ENCODE results near the gene GAL3ST2. TPM values are rescaled to one million over a fixed set of nuclear protein-coding genes. Genes with fewer than 3 reads are reported as not detected.

GAL3ST2 gene
- total RNA-seq, 1 donor from 2014 or later: 0.42 TPM

DNA sequence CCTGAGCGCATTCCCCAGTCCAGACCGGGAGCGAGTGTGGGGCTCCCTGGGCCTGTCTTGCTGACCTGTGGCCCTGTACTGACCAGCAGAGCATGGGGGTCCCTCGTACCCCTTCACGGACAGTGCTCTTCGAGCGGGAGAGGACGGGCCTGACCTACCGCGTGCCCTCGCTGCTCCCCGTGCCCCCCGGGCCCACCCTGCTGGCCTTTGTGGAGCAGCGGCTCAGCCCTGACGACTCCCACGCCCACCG lies 37.7 kb downstream of the GAL3ST2 start:
- Mint-ChIP-seq H3K4me3 (ENCODE audit: unreplicated experiment) (no peak overlapping the region), H3K4me1 (ENCODE audit: low read depth, unreplicated experiment) (no peaks in the 10 kb centered on the region), H3K36me3 (ENCODE audit: unreplicated experiment) (no peaks in the 10 kb centered on the region), H3K27ac (ENCODE audit: unreplicated experiment) (no peak overlapping the region), H3K9me3 (ENCODE audit: unreplicated experiment) (no peaks in the 10 kb centered on the region), H3K27me3 (ENCODE audit: unreplicated experiment) (peaks cover 3% of the 10 kb centered on the region)
- no peak for DNase-seq
- no peak for TF ChIP-seq CTCF (IDR thresholded peaks at IDR 0.05; ENCODE audit: partially characterized antibody, unreplicated experiment)

DNA sequence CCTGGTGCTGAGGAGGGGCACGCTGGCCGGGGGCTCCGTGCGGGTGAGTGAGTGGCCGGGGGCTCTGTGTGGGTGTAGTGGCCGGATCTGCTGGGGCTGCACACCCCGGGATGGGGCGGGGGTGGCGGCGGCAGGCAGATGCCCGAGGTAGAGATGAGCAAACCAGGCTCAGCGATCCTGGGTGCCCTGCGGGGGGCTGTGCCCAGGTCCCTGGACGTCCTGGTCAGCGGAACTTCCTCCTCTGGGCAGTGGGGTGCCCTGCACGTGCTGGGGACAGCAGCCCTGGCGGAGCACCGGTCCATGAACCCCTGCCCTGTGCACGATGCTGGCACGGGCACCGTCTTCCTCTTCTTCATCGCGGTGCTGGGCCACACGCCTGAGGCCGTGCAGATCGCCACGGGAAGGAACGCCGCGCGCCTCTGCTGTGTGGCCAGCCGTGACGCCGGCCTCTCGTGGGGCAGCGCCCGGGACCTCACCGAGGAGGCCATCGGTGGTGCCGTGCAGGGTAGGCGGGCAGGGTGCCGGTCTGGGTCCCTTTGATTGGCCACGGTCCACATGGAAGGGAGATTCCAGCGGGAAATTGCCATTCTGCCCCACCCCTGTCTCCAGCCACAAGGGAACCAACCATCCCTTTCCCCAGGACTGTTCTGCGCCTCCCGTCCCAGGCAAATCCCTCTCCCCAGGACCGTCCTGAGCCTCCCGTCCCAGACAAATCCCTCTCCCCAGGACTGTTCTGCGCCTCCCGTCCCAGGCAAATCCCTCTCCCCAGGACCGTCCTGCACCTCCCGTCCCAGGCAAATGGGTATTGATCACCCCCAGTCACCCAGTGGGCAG lies 38.2 kb downstream of the GAL3ST2 start:
- Mint-ChIP-seq H3K36me3 (ENCODE audit: unreplicated experiment) (no peaks in the 10 kb centered on the region), H3K27me3 (ENCODE audit: unreplicated experiment) (peaks cover 3% of the 10 kb centered on the region), H3K4me3 (ENCODE audit: unreplicated experiment) (no peak overlapping the region), H3K27ac (ENCODE audit: unreplicated experiment) (no peak overlapping the region), H3K9me3 (ENCODE audit: unreplicated experiment) (no peaks in the 10 kb centered on the region), H3K4me1 (ENCODE audit: low read depth, unreplicated experiment) (no peaks in the 10 kb centered on the region)
- DNase-seq: no peak
- TF ChIP-seq CTCF (IDR thresholded peaks at IDR 0.05; ENCODE audit: partially characterized antibody, unreplicated experiment): no peak

DNA sequence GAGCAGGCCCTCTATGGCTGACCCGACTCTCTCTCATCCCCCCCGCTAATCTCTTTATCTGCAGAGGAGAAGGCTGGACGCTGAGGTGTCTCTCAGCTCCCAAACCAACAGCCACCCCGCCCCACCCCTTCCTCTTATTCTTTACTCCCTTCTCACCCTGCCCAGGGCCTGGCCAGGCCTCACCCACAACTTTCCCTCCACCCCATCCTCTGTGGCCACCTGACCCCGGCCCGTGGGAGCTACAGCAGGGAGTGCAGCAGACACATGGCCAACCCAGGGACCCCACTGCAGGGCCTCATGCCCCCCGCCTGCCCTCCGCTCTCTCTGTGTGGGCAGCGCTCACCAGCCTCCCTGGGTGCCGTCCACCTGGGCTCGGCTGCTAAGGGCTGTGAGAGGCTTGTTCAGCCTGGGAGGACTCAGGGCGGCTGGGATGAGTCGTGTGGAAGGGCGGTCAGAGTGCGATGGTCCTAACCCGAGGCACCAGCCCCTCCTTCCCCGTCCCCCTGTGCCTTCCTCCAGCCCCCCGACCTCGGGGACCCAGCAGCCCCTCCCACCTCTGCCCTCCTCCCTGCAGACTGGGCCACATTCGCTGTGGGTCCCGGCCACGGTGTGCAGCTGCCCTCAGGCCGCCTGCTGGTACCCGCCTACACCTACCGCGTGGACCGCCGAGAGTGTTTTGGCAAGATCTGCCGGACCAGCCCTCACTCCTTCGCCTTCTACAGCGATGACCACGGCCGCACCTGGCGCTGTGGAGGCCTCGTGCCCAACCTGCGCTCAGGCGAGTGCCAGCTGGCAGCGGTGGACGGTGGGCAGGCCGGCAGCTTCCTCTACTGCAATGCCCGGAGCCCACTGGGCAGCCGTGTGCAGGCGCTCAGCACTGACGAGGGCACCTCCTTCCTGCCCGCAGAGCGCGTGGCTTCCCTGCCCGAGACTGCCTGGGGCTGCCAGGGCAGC lies 39.1 kb downstream of the GAL3ST2 start:
- no peak overlapping the region for H3K4me3 Mint-ChIP-seq (ENCODE audit: unreplicated experiment)
- no peaks in the 10 kb centered on the region for H3K4me1 Mint-ChIP-seq (ENCODE audit: low read depth, unreplicated experiment)
- H3K36me3 Mint-ChIP-seq (ENCODE audit: unreplicated experiment): no peaks in the 10 kb centered on the region
- peaks cover 3% of the 10 kb centered on the region for H3K27me3 Mint-ChIP-seq (ENCODE audit: unreplicated experiment)
- no peaks in the 10 kb centered on the region for H3K9me3 Mint-ChIP-seq (ENCODE audit: unreplicated experiment)
- no peak for TF ChIP-seq CTCF (IDR thresholded peaks at IDR 0.05; ENCODE audit: partially characterized antibody, unreplicated experiment)
- no peak for DNase-seq
- no peak overlapping the region for H3K27ac Mint-ChIP-seq (ENCODE audit: unreplicated experiment)

GRCh38 chr2:241816431-241817121 lies 40.0 kb downstream of the GAL3ST2 start:
- Mint-ChIP-seq H3K36me3 (ENCODE audit: unreplicated experiment) (no peaks in the 10 kb centered on the region), H3K4me3 (ENCODE audit: unreplicated experiment) (no peak overlapping the region), H3K9me3 (ENCODE audit: unreplicated experiment) (no peaks in the 10 kb centered on the region), H3K27ac (ENCODE audit: unreplicated experiment) (no peak overlapping the region), H3K4me1 (ENCODE audit: low read depth, unreplicated experiment) (no peaks in the 10 kb centered on the region), H3K27me3 (ENCODE audit: unreplicated experiment) (peaks cover 3% of the 10 kb centered on the region)
- TF ChIP-seq CTCF (IDR thresholded peaks at IDR 0.05; ENCODE audit: partially characterized antibody, unreplicated experiment): no peak
- DNase-seq: no peak
